Erythroblast (primary cell): ENCODE measurements around the gene CTXN1.

Source experiments
- GATA1 ChIP-seq: IDR thresholded peaks from 2 replicates; pipeline ENCODE4 v1.6.1; 2011; ENCODE audit warnings: low read depth, mild to moderate bottlenecking, control low read depth, low read length, moderate library complexity
- POLR2A ChIP-seq: IDR thresholded peaks from 2 replicates; pipeline ENCODE4 v1.6.1; 2011; ENCODE audit warnings: mild to moderate bottlenecking, low read length

- no peak for TF ChIP-seq POLR2A
- TF ChIP-seq GATA1 = no peak
These were observed 27.1 kb upstream of the CTXN1 start for GRCh38 chr19:7953060-7953459.
